Esophagus mucosa (tissue), 1 donor: Measurements from ENCODE around the gene SRGAP3. TPM values are rescaled to one million over a fixed set of nuclear protein-coding genes. Genes with fewer than 3 reads are reported as not detected.
"Not testable (repeated sequence)": the region's sequence is repeated elsewhere in the genome, so short reads cannot be mapped to it uniquely, and the experiment has no call there.

Experiments
- ATAC-seq: fragments of 200-7000 bp; cut with Tn5 transposase; one replicate; pipeline ENCODE4 v1.9.1; 2020
- total RNA-seq: library from RNA; stranded (reverse); gene quantifications from one replicate; pipeline ENCODE4 v1.2.4, GENCODE V29; 2023
- donor health status: DM: yes; HTN: yes; CAD: no.

SRGAP3 gene
- total RNA-seq, result 5.2 TPM

- peak; percentile 95 for ATAC-seq
These were observed at the start of gene SRGAP3 for GRCh38 chr3:9249273-9250192. Gene SRGAP3 (minus strand): TSS chr3:9249646. CDS start chr3:9248951, 695 bp downstream.

- ATAC-seq, result no peak
These were observed 48.8 kb upstream of the SRGAP3 start for GRCh38 chr3:9298236-9298635.

GRCh38 chr3:9296241-9296640, 46.8 kb upstream of the SRGAP3 start:
- ATAC-seq, result no peak

- no peak for ATAC-seq
These were observed 45.6 kb upstream of the SRGAP3 start for GRCh38 chr3:9295007-9295406.

- not testable (repeated sequence) for ATAC-seq
These were observed 44.5 kb upstream of the SRGAP3 start for GRCh38 chr3:9293953-9294352.

GRCh38 chr3:9293076-9293475, 43.6 kb upstream of the SRGAP3 start:
- no peak for ATAC-seq

GRCh38 chr3:9292516-9292915, 43.1 kb upstream of the SRGAP3 start:
- no peak for ATAC-seq

- no peak for ATAC-seq
These were observed 42.5 kb upstream of the SRGAP3 start for GRCh38 chr3:9291821-9292410.

- no peak for ATAC-seq
These were observed 41.1 kb upstream of the SRGAP3 start for GRCh38 chr3:9290566-9290965.

- ATAC-seq, result not testable (repeated sequence)
These were observed 32.1 kb upstream of the SRGAP3 start for GRCh38 chr3:9281533-9281932.

GRCh38 chr3:9280451-9281219, 31.2 kb upstream of the SRGAP3 start:
- ATAC-seq, result no peak

GRCh38 chr3:9279966-9280365, 30.5 kb upstream of the SRGAP3 start:
- no peak for ATAC-seq

- no peak for ATAC-seq
These were observed 29.1 kb upstream of the SRGAP3 start for GRCh38 chr3:9278498-9278897.

GRCh38 chr3:9278085-9278484, 28.6 kb upstream of the SRGAP3 start:
- ATAC-seq, result no peak

GRCh38 chr3:9276761-9277370, 27.4 kb upstream of the SRGAP3 start:
- peak; percentile 75 for ATAC-seq

GRCh38 chr3:9271903-9272302, 22.5 kb upstream of the SRGAP3 start:
- no peak for ATAC-seq

- no peak for ATAC-seq
These were observed 21.3 kb upstream of the SRGAP3 start for GRCh38 chr3:9270704-9271103.

GRCh38 chr3:9266716-9267115, 17.3 kb upstream of the SRGAP3 start:
- no peak for ATAC-seq

- no peak for ATAC-seq
These were observed 10.9 kb upstream of the SRGAP3 start for GRCh38 chr3:9260305-9260704.

GRCh38 chr3:9257092-9257491, 7.6 kb upstream of the SRGAP3 start:
- no peak for ATAC-seq

GRCh38 chr3:9255976-9256375, 6.5 kb upstream of the SRGAP3 start:
- no peak for ATAC-seq

- no peak for ATAC-seq
These were observed 5.3 kb upstream of the SRGAP3 start for GRCh38 chr3:9254764-9255163.

- no peak for ATAC-seq
These were observed 3.9 kb upstream of the SRGAP3 start for GRCh38 chr3:9253327-9253726.
